Right atrium auricular region (tissue), 2 donors: ENCODE measurements around the gene BCL2. TPM values are rescaled to one million over a fixed set of nuclear protein-coding genes. Genes with fewer than 3 reads are reported as not detected.

Experiments
- DNase-seq: peaks from one replicate; pipeline ENCODE4 v3.0.0-alpha.2; 2019; ENCODE audit warnings: low spot score
- H3K27ac ChIP-seq, 2 donors: fragments of 200-600 bp; sonication (generic); 1 replicate in 1 of 2; 2 replicates in 1 of 2; pipeline ENCODE4 v1.5.1; 2016 to 2019
- H3K27me3 ChIP-seq, 2 donors: fragments of 200-600 bp; sonication (generic); one replicate each; pipeline versions ENCODE4 v1.5.1 to v1.6.0; 2017 to 2019
- H3K36me3 ChIP-seq: fragments of 200-600 bp; sonication (generic); one replicate; pipeline ENCODE4 v1.5.1; 2016
- H3K4me1 ChIP-seq, 2 donors: fragments of 200-600 bp; sonication (generic); one replicate each; pipeline versions ENCODE4 v1.5.1 to v1.6.0; 2017 to 2019
- H3K4me3 ChIP-seq, 2 donors: fragments of 200-600 bp; sonication (generic); 1 replicate in 1 of 2; 2 replicates in 1 of 2; pipeline ENCODE4 v1.5.1; 2017 to 2019; ENCODE audit warnings: mild to moderate bottlenecking in 1 of 2, moderate library complexity in 1 of 2
- H3K9me3 ChIP-seq, 2 donors: fragments of 200-600 bp; sonication (generic); one replicate each; pipeline ENCODE4 v1.5.1; 2019
- total RNA-seq, 2 donors: library from RNA; depleted of rRNA; stranded (reverse); fragments of >200 nt; gene quantifications; one replicate each; pipeline ENCODE4 v1.1.0, GENCODE V29; 2016
- TF ChIP-seq, protein P1 (sequence below), 2 donors: fragments of 200-600 bp; sonication (generic); IDR thresholded peaks; one replicate each; pipeline ENCODE4 v1.5.1; 2019; ENCODE audit warnings: antibody characterized with exemption in 2 of 2

The BCL2 gene
- total RNA-seq, 2 donors from 2014 or later: 6.5 to 8.0 TPM

DNA sequence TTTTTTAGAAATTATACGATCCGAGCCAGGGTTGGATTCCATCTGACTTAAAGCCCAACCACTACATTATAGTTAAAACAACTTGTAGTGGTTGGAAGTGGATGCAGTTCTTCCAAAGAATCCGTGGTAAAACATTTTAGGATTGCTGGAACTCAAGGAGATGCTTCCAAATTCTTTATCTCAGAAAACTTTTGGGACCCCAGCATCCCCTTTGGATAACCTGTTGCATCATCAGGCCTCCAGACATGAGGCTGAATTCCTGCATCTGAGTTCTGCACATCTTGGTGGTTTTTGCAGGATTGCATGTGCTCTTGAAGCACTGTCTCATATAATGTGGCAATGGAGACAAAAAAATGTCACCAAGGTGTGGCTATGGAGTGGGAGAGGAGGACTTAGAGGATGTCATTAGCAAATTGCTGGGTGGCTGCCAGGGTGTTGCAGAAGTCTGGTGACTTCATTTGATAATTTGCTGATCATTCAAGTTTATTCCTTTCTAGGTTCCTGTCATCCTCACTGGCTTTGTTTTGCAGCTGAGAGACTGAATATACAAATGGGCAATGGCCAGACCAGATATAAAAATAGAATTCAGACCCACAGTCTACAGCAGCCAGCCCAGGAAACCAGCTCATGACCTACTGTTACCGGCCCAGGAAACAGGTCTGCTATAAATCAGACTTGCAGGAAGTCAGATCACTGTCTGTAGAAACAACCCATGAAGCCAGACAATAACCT lies 207.7 kb downstream of the BCL2 start:
- TF ChIP-seq, protein P1, sequence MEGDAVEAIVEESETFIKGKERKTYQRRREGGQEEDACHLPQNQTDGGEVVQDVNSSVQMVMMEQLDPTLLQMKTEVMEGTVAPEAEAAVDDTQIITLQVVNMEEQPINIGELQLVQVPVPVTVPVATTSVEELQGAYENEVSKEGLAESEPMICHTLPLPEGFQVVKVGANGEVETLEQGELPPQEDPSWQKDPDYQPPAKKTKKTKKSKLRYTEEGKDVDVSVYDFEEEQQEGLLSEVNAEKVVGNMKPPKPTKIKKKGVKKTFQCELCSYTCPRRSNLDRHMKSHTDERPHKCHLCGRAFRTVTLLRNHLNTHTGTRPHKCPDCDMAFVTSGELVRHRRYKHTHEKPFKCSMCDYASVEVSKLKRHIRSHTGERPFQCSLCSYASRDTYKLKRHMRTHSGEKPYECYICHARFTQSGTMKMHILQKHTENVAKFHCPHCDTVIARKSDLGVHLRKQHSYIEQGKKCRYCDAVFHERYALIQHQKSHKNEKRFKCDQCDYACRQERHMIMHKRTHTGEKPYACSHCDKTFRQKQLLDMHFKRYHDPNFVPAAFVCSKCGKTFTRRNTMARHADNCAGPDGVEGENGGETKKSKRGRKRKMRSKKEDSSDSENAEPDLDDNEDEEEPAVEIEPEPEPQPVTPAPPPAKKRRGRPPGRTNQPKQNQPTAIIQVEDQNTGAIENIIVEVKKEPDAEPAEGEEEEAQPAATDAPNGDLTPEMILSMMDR (IDR thresholded peaks at IDR 0.05): no peak
- DNase-seq: no peak
- no peaks in the 10 kb centered on the region for H3K27me3 ChIP-seq
- no peaks in the 10 kb centered on the region for H3K36me3 ChIP-seq
- no peak overlapping the region for H3K4me3 ChIP-seq
- peaks cover 0 to 17% of the 10 kb centered on the region in 2 donors for H3K4me1 ChIP-seq
- H3K9me3 ChIP-seq: no peaks in the 10 kb centered on the region
- peak overlapping the region; percentile 17 to 18 for H3K27ac ChIP-seq

GRCh38 chr18:63109802-63110201 lies 209.8 kb downstream of the BCL2 start:
- Histone ChIP-seq H3K4me3 (no peak overlapping the region), H3K36me3 (no peaks in the 10 kb centered on the region), H3K4me1 (peaks cover 0 to 17% of the 10 kb centered on the region in 2 donors), H3K27ac (no peak overlapping the region), H3K27me3 (no peaks in the 10 kb centered on the region), H3K9me3 (no peaks in the 10 kb centered on the region)
- no peak for DNase-seq
- TF ChIP-seq, protein P1 (IDR thresholded peaks at IDR 0.05): no peak

DNA sequence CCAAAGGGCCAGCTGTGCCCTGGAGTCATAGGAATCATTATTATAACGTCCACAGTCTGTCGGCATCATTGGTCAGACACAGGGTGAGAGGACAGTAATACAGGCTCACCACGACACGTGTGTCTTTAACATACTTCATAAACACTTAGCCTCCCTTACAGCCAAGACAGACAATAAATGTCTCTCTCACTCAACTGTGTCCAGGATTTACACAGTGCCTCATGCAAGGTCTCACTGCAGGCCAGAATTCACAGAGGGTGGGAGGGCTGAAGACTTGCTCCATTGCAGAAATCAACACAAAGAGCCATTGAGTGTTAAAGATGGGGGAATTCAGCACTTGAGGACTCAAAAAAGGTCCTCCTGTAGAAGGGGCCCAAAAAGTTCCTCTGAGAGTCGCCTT lies 210.5 kb downstream of the BCL2 start:
- DNase-seq: no peak
- Histone ChIP-seq H3K9me3 (no peaks in the 10 kb centered on the region), H3K27me3 (no peaks in the 10 kb centered on the region), H3K36me3 (no peaks in the 10 kb centered on the region), H3K4me3 (no peak overlapping the region), H3K4me1 (peaks cover 0 to 17% of the 10 kb centered on the region in 2 donors), H3K27ac (no peak overlapping the region)
- TF ChIP-seq, protein P1 (IDR thresholded peaks at IDR 0.05): no peak

- H3K4me3 ChIP-seq: no peak overlapping the region
- no peak for DNase-seq
- H3K27me3 ChIP-seq: no peaks in the 10 kb centered on the region
These were observed 211.6 kb downstream of the BCL2 start for GRCh38 chr18:63107931-63108330.

DNA sequence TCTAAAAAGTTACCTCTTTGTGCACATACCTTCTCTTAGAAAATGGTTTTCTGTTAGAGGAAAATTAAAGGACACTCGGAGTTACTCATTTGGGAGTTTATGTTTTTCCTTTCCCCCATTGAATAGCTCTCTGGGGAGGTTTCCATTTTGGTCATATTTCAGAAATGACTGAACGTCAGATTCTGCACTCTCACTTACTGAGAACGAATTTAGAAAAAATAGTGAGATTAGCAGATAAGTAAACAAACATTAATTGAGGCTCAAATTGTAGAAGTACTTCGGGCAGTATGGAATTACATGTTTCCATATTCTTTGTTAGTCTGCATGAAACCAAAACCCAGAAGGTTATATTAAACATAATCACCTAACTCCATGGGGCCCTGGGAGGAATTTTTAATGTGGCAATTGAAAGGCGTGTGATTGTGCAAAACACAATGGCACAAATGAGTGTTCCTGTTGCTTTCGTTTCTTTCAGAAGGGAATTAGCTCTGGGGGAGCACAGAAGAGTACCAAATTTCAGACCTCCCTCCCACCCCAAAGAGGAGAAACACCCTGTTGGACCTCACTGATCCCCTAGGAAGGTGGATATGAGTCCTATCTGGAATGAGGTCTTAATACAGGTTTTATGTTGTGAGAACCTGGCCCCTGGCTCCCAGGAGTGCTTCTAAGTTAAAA lies 212.3 kb downstream of the BCL2 start:
- TF ChIP-seq, protein P1 (IDR thresholded peaks at IDR 0.05): no peak
- Histone ChIP-seq H3K4me1 (peaks cover 0 to 10% of the 10 kb centered on the region in 2 donors), H3K27me3 (no peaks in the 10 kb centered on the region), H3K36me3 (no peaks in the 10 kb centered on the region), H3K27ac (no peak overlapping the region), H3K9me3 (no peaks in the 10 kb centered on the region), H3K4me3 (no peak overlapping the region)
- no peak for DNase-seq

More at GRCh38 chr18:63107931-63108330, 211.6 kb downstream of the BCL2 start:
- H3K4me1 ChIP-seq: peaks cover 0 to 16% of the 10 kb centered on the region in 2 donors
- H3K36me3 ChIP-seq: no peaks in the 10 kb centered on the region
- no peak overlapping the region for H3K27ac ChIP-seq
- H3K9me3 ChIP-seq: no peaks in the 10 kb centered on the region
- TF ChIP-seq, protein P1 (IDR thresholded peaks at IDR 0.05): no peak
